Psoas muscle (tissue), 8 donors: Measurements from ENCODE around the gene SEMA6C. TPM values are rescaled to one million over a fixed set of nuclear protein-coding genes. Genes with fewer than 3 reads are reported as not detected.
"Not testable (repeated sequence)": the region's sequence is repeated elsewhere in the genome, so short reads cannot be mapped to it uniquely, and the experiment has no call there.

Source experiments
- ATAC-seq, 4 donors: fragments of 200-7000 bp; cut with Tn5 transposase; one replicate each; pipeline ENCODE4 v1.9.1; 2020; ENCODE audit warnings: moderate library complexity in 3 of 4, mild to moderate bottlenecking in 2 of 4
- DNase-seq, 2 donors: peaks; one replicate each; pipeline ENCODE4 v3.0.0-alpha.2; 2020
- H3K27ac ChIP-seq: fragments of 200-600 bp; one replicate; pipeline ENCODE4 v1.8.0; 2022
- H3K27me3 ChIP-seq, 3 donors: fragments of 200-600 bp in 1 of 3; one replicate each; pipeline versions ENCODE4 v1.6.1 to v1.8.0; 2013 to 2022; ENCODE audit warnings: low read length in 2 of 3, mild to moderate bottlenecking in 2 of 3, moderate library complexity in 1 of 3; ENCODE audit not compliant: insufficient read depth in 3 of 3
- H3K36me3 ChIP-seq, 2 donors: fragments of 200-600 bp in 1 of 2; one replicate each; pipeline versions ENCODE4 v1.6.1 to v1.8.0; 2013 to 2022; ENCODE audit warnings: low read depth in 1 of 2, mild to moderate bottlenecking in 1 of 2, moderate library complexity in 1 of 2; ENCODE audit not compliant: insufficient read depth in 1 of 2
- H3K4me1 ChIP-seq: fragments of 200-600 bp; one replicate; pipeline ENCODE4 v1.8.0; 2022
- H3K4me3 ChIP-seq: fragments of 200-600 bp; one replicate; pipeline ENCODE4 v1.8.0; 2022; ENCODE audit warnings: mild to moderate bottlenecking
- H3K9me3 ChIP-seq: fragments of 200-600 bp; one replicate; pipeline ENCODE4 v1.8.0; 2022
- CTCF ChIP-seq: fragments of 200-600 bp; IDR thresholded peaks from one replicate; pipeline ENCODE4 v1.8.0; 2022; ENCODE audit warnings: antibody characterized with exemption
- WGBS, 3 donors: extraction: QIAGEN DNeasy Blood & Tissue Kit; methylation state at CpG; one replicate each; pipeline versions ENCODE4 v1.1.6 to v1.1.7; 2013; 5-methylcytosine and 5-hydroxymethylcytosine counted together
- intact Hi-C, 2 donors: fragments of 100-400 bp; cut with DNase I; formaldehyde crosslinking; loops; one replicate each; pipeline versions ENCODE4 v1.11.0 to v1.14.2; 2022
- polyA plus RNA-seq, 3 donors: library from polyadenylated mRNA; stranded (reverse); fragments of 200-250 nt; gene quantifications; one replicate each; pipeline ENCODE4 v1.2.3, GENCODE V29; 2013
- total RNA-seq, 4 donors: library from RNA; stranded (reverse); fragmentation: NEBNext Ultra II Directional in 2 of 4; extraction: Animal tissue kit (Norgen Biotek cat#: 25700) in 2 of 4; gene quantifications; one replicate each; pipeline versions ENCODE4 v1.2.1 to v1.2.4, GENCODE V29; 2021 to 2023
- donor health status: healthy with polysubstance abuse.
- donor health status: DM: no; HTN: no; CAD: no; lungs with moderate emphysema.
- donor health status: Bipolar disorder and iron deficiency.
- donor health status: healthy.
- donor health status: DM: yes; HTN: yes; CAD: no.
- donor health status: DM: no; HTN: no; CAD: no.
- donor health status: DM: no; HTN: no; CAD: no.
- donor health status: DM: yes; HTN: yes; CAD: no.

Gene SEMA6C
- total and polyA plus RNA-seq, 7 donors, result 8.9 to 145 (median 56.3) TPM

GRCh38 chr1:151189637-151190445 lies 43.4 kb upstream of the SEMA6C start, which contains the start of gene VPS72:
Gene VPS72 (minus strand): TSS chr1:151190197. CDS start chr1:151190121, 76 bp downstream.
- ATAC-seq, result peak; percentile 86 to 96 (median 91)
- intact Hi-C loops, result no loop called here
- H3K27ac ChIP-seq, result peak within 1 kb of the TSS; percentile 88
- peaks cover 4 to 15% of the 10 kb centered on the region in 2 donors for H3K36me3 ChIP-seq
- peak; percentile 26 for TF ChIP-seq CTCF
- peak within 1 kb of the TSS; percentile 75 for H3K4me3 ChIP-seq
- DNase-seq, result peak; percentile 85 to 91
- H3K9me3 ChIP-seq, result no peaks in the 10 kb centered on the region
- H3K4me1 ChIP-seq, result peaks cover 26% of the 10 kb centered on the region
- WGBS, 3 donors, result 0 to 1% (median 1%) methylated on average over 42 of the region's 42 CpGs
- H3K27me3 ChIP-seq, result no peaks in the 10 kb centered on the region

GRCh38 chr1:151188667-151189066 lies 42.2 kb upstream of the SEMA6C start:
- ATAC-seq, result peak in 1 of 4 donors; percentile 3
- H3K27me3 ChIP-seq, H3K9me3 ChIP-seq, DNase-seq, intact Hi-C loops: not testable (repeated sequence)
- peaks cover 4 to 27% of the 10 kb centered on the region in 2 donors for H3K36me3 ChIP-seq
- peak overlapping the region; percentile 75 for H3K4me3 ChIP-seq
- H3K4me1 ChIP-seq, result peaks cover 26% of the 10 kb centered on the region
- WGBS, 3 donors, result 53 to 73% (median 70%) methylated on average over 8 of the region's 8 CpGs
- H3K27ac ChIP-seq, result peak overlapping the region; percentile 88

DNA sequence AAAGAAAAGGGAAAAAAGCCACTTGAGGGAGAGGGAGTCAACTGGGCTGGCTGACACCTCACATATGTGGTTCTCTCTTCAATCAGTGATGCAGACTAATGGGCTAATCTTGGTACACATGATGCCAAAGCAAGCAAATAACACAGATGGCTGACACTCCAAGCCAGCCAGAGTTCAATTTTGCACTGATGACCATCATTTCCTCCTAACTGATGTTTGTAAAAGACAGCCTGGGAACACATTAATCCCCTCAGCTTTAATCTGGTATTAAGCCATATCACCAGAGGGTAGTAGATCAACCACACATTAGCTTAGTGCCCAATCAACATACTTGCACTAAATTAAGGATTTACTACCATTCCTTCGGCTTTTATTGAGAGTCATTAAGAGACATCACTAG lies 40.8 kb upstream of the SEMA6C start:
- WGBS, 3 donors, result 31 to 65% (median 50%) methylated on average over 1 of the region's 1 CpG
- intact Hi-C loops, result no loop called here
- H3K4me1 ChIP-seq, result peaks cover 26% of the 10 kb centered on the region
- ATAC-seq, result peak in 2 of 4 donors; percentile 9 to 39
- H3K9me3 ChIP-seq, result no peaks in the 10 kb centered on the region
- TF ChIP-seq CTCF, result no peak
- H3K27ac ChIP-seq, result peak overlapping the region; percentile 88
- no peak for DNase-seq
- H3K36me3 ChIP-seq, result peaks cover 4 to 42% of the 10 kb centered on the region in 2 donors
- no peaks in the 10 kb centered on the region for H3K27me3 ChIP-seq
- H3K4me3 ChIP-seq, result peak overlapping the region; percentile 3

GRCh38 chr1:151184211-151184610 lies 37.8 kb upstream of the SEMA6C start:
- Histone ChIP-seq H3K36me3 (peaks cover 6 to 72% of the 10 kb centered on the region in 2 donors), H3K4me1 (peaks cover 26% of the 10 kb centered on the region), H3K27me3 (no peaks in the 10 kb centered on the region), H3K9me3 (no peaks in the 10 kb centered on the region), H3K27ac (no peak overlapping the region), H3K4me3 (no peak overlapping the region)
- no peak for DNase-seq
- no peak for TF ChIP-seq CTCF
- WGBS, 3 donors, result 92 to 94% (median 94%) methylated on average over 10 of the region's 10 CpGs
- no peak for ATAC-seq
- intact Hi-C loops, result no loop called here

DNA sequence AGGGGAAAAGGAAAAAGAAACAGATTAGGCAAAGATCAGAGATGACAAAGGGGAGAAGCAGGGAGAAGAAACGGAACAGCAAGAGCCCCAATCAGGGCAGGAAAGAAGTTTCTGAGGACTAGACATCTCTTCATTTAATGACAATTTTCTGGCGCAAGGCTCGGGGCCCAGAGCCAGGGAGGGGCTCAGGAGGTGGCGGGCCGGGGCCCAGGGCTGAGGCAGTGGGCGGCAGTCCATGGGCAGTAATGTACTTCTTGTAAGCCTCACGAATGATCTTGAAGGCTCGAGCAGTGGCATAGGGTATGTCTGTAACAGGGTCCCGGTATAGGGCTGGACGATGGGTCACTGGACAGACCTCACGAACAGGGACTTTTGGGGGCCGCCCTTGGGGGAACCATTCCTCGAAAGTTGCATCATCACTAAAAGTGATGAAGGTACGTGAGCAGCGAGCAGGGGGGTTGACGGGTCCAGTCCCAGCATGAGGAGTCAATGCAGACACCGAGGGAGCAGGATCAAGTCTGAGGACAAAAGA lies 30.1 kb upstream of the SEMA6C start:
- peak overlapping the region; percentile 92 for H3K27ac ChIP-seq
- no peak for DNase-seq
- WGBS, 3 donors, result 86 to 95% (median 89%) methylated on average over 17 of the region's 17 CpGs
- H3K27me3 ChIP-seq, result no peaks in the 10 kb centered on the region
- TF ChIP-seq CTCF, result no peak
- intact Hi-C loops, result no loop called here
- peaks cover 13 to 80% of the 10 kb centered on the region in 2 donors for H3K36me3 ChIP-seq
- no peaks in the 10 kb centered on the region for H3K9me3 ChIP-seq
- ATAC-seq, result no peak
- no peak overlapping the region for H3K4me3 ChIP-seq
- H3K4me1 ChIP-seq, result peaks cover 7% of the 10 kb centered on the region
